ENCODE measurements around the gene CEP135.

GRCh38 chr4:55959655-55960054 lies 10.9 kb downstream of the CEP135 start:
- TF ChIP-seq CTCF (optimal IDR thresholded peaks at IDR 0.05 in 1 of 3, IDR thresholded peaks at IDR 0.05 in 1 of 3, conservative IDR thresholded peaks at IDR 0.05 in 1 of 3; ENCODE audit: extremely low read depth in 1 of 3, insufficient read depth in 2 of 3, low read length in 3 of 3) (no peak), EZH2 (IDR thresholded peaks at IDR 0.05; ENCODE audit: low read length) (no peak)

Measured in keratinocyte (primary cell).